ENCODE measurements around the gene KANK4. TPM values are rescaled to one million over a fixed set of nuclear protein-coding genes. Genes with fewer than 3 reads are reported as not detected.

The KANK4 gene
- total and polyA plus RNA-seq, 12 donors: 0.04 to 0.61 (median 0.19) TPM

- H3K4me1 ChIP-seq: no peaks in the 10 kb centered on the region
- intact Hi-C loops (cut with DNase I): loop anchor here in 1 of 10 donors (5.0 kb wide), 1 partner anchor 224 kb away; no protein-coding TSS in a partner anchor
- DNase-seq: no peak
- H3K27me3 ChIP-seq: peaks cover 0 to 4% (median 0%) of the 10 kb centered on the region in 7 donors
- no peak overlapping the region for H3K27ac ChIP-seq
- no peaks in the 10 kb centered on the region for H3K36me3 ChIP-seq
- no peak for TF ChIP-seq CTCF (IDR thresholded peaks at IDR 0.05)
- no peak overlapping the region for H3K4me3 ChIP-seq
- H3K9me3 ChIP-seq: no peaks in the 10 kb centered on the region
- no peak for ATAC-seq
- 97 to 98% methylated on average over 8 of the region's 8 CpGs for WGBS, 2 donors
Measured at GRCh38 chr1:62188111-62188510, 131.1 kb downstream of the KANK4 start.

DNA sequence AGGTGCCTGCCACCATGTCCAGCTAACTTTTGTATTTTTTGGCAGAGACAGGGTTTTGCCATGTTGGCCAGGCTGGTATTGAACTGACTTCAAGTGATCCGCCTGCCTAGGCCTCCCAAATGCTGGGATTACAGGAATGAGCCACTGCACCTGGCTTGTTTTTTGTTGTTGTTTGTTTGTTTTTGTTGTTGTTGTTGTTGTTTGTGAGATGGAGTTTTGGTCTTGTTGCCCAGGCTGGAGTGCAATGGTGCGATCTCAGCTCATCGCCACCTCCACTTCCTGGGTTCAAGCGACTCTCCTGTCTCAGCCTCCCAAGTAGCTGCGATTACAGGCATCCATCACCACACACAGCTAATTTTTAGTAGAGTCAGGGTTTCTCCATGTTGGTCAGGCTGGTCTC is 131.7 kb downstream of the KANK4 start:
- DNase-seq: no peak

More for the DNA sequence above, 131.7 kb downstream of the KANK4 start:
- intact Hi-C loops (cut with DNase I): loop anchor here in 1 of 10 donors (5.0 kb wide), 1 partner anchor 225 kb away; no protein-coding TSS in a partner anchor
- Histone ChIP-seq H3K27ac (no peak overlapping the region), H3K27me3 (peaks cover 0 to 4% (median 0%) of the 10 kb centered on the region in 7 donors), H3K4me1 (no peaks in the 10 kb centered on the region), H3K36me3 (no peaks in the 10 kb centered on the region), H3K9me3 (no peaks in the 10 kb centered on the region), H3K4me3 (no peak overlapping the region)
- TF ChIP-seq CTCF (IDR thresholded peaks at IDR 0.05): no peak
- 95 to 100% methylated on average over 5 of the region's 5 CpGs for WGBS, 2 donors
- ATAC-seq: no peak

Other genes with a start within 250 kb of the KANK4 start
- gene L1TD1, start 124.6 kb downstream of the KANK4 start, total RNA-seq: under 1 TPM in 2 of 10 donors, not detected in 8; 0.07 to 0.12 TPM
- under 1 TPM in 1 of 2 donors, not detected in 1; 0.16 TPM for gene L1TD1, start 124.6 kb downstream of the KANK4 start, polyA plus RNA-seq
- 10 to 100 TPM; 11.0 to 16.4 (median 14.3) TPM for gene USP1, start 117.6 kb upstream of the KANK4 start, total RNA-seq
- gene USP1, start 117.6 kb upstream of the KANK4 start, polyA plus RNA-seq: 1 to 10 TPM; 5.6 to 8.7 TPM